GM23338 (cell line): Measurements from ENCODE around the gene MATR3. TPM values are rescaled to one million over a fixed set of nuclear protein-coding genes. Genes with fewer than 3 reads are reported as not detected.

Experiments used
- ATAC-seq: fragments of 200-7000 bp; cut with Tn5 transposase; 3 replicates; pipeline ENCODE4 v1.9.1; 2020
- DNase-seq: peaks from one replicate; pipeline ENCODE4 v3.0.0-alpha.2; 2015; ENCODE audit warnings: low spot score
- H2AFZ ChIP-seq: fragments of 200-600 bp; sonication (generic); 2 replicates; pipeline ENCODE4 v1.8.0; 2016; ENCODE audit warnings: antibody characterized with exemption, mild to moderate bottlenecking, moderate library complexity
- H3F3A ChIP-seq: fragments of 200-600 bp; sonication (generic); replicated peaks from 2 replicates; pipeline ENCODE4 v1.8.0; 2017; ENCODE audit warnings: antibody characterized with exemption, mixed run types, low read depth
- H3K27ac ChIP-seq: fragments of 200-600 bp; sonication (generic); 2 replicates; pipeline ENCODE4 v1.6.1; 2016; ENCODE audit warnings: low read depth
- H3K27me3 ChIP-seq: fragments of 200-600 bp; sonication (generic); 2 replicates; pipeline ENCODE4 v1.8.0; 2016; ENCODE audit warnings: mild to moderate bottlenecking, mixed run types, moderate library complexity; ENCODE audit not compliant: insufficient read depth
- H3K36me3 ChIP-seq: fragments of 200-600 bp; sonication (generic); 2 replicates; pipeline ENCODE4 v1.8.0; 2016; ENCODE audit warnings: mild to moderate bottlenecking; ENCODE audit not compliant: insufficient read depth
- H3K4me1 ChIP-seq: fragments of 200-600 bp; sonication (generic); 2 replicates; pipeline ENCODE4 v1.8.0; 2016; ENCODE audit warnings: mild to moderate bottlenecking, moderate library complexity; ENCODE audit not compliant: insufficient read depth
- H3K4me2 ChIP-seq: fragments of 200-600 bp; sonication (generic); 2 replicates; pipeline ENCODE4 v1.7.1; 2017; ENCODE audit warnings: mixed run types
- H3K4me3 ChIP-seq: fragments of 200-600 bp; sonication (generic); 2 replicates; pipeline ENCODE4 v1.6.1; 2016; ENCODE audit warnings: mixed run types
- H3K79me2 ChIP-seq: fragments of 200-600 bp; sonication (generic); replicated peaks from 2 replicates; pipeline ENCODE4 v1.8.0; 2017; ENCODE audit warnings: mild to moderate bottlenecking; ENCODE audit not compliant: insufficient read depth
- H3K9me2 ChIP-seq: fragments of 200-600 bp; sonication (generic); 2 replicates; pipeline ENCODE4 v1.8.0; 2017; ENCODE audit not compliant: insufficient read depth
- H4K20me1 ChIP-seq: fragments of 200-600 bp; sonication (generic); replicated peaks from 2 replicates; pipeline ENCODE4 v1.8.0; 2017; ENCODE audit warnings: mild to moderate bottlenecking; ENCODE audit not compliant: insufficient read depth
- H3K27ac Mint-ChIP-seq: 2 replicates; pipeline ENCODE4 v1.8.0; 2020; ENCODE audit warnings: inconsistent platforms, mild to moderate bottlenecking, moderate library complexity, mixed read lengths
- H3K27me3 Mint-ChIP-seq: 3 replicates; pipeline ENCODE4 v1.8.0; 2022; ENCODE audit warnings: low read depth, mild to moderate bottlenecking, moderate library complexity, mixed read lengths, inconsistent platforms; ENCODE audit not compliant: insufficient read depth, poor library complexity
- H3K36me3 Mint-ChIP-seq: 3 replicates; pipeline ENCODE4 v1.8.0; 2021; ENCODE audit warnings: low read depth, mild to moderate bottlenecking, inconsistent platforms, moderate library complexity, mixed read lengths
- H3K4me1 Mint-ChIP-seq: 3 replicates; pipeline ENCODE4 v1.8.0; 2020; ENCODE audit warnings: mild to moderate bottlenecking, inconsistent platforms, mixed read lengths
- H3K4me3 Mint-ChIP-seq: 3 replicates; pipeline ENCODE4 v1.8.0; 2021; ENCODE audit warnings: moderate library complexity, mild to moderate bottlenecking, inconsistent platforms, mixed read lengths
- H3K9me3 Mint-ChIP-seq: 3 replicates; pipeline ENCODE4 v1.8.0; 2020; ENCODE audit warnings: moderate library complexity, mild to moderate bottlenecking, inconsistent platforms, mixed read lengths
- CREB1 ChIP-seq: fragments of 250-450 bp; sonication (Bioruptor Pico); IDR thresholded peaks from 2 replicates; pipeline ENCODE4 v1.5.0; 2020; ENCODE audit warnings: low read depth, mild to moderate bottlenecking, moderate library complexity
- CTCF ChIP-seq, 2 experiments: fragments of 200-600 bp in 1 of 2; sonication (generic) in 1 of 2; conservative IDR thresholded peaks; 2 replicates each; pipeline versions ENCODE4 v1.5.1 to v1.6.1; 2016 to 2017; ENCODE audit warnings: antibody characterized with exemption in 2 of 2, low read depth in 2 of 2, mild to moderate bottlenecking in 2 of 2, moderate library complexity in 1 of 2
- ETS1 ChIP-seq: IDR thresholded peaks from 2 replicates; pipeline ENCODE4 v1.6.1; 2016; ENCODE audit warnings: antibody characterized with exemption
- EZH2 ChIP-seq: fragments of 200-600 bp; sonication (generic); IDR thresholded peaks from one replicate; pipeline ENCODE4 v1.8.0; 2017; ENCODE audit warnings: antibody characterized with exemption, mild to moderate bottlenecking, low read depth; ENCODE audit not compliant: unreplicated experiment
- EZH2phosphoT487 ChIP-seq: fragments of 200-600 bp; sonication (generic); IDR thresholded peaks from one replicate; pipeline ENCODE4 v1.8.1; 2018; ENCODE audit warnings: antibody characterized with exemption; ENCODE audit not compliant: unreplicated experiment
- JUNB ChIP-seq: IDR thresholded peaks from one replicate; pipeline ENCODE4 v1.6.1; 2016; ENCODE audit warnings: antibody characterized with exemption; ENCODE audit not compliant: unreplicated experiment
- NANOG ChIP-seq: IDR thresholded peaks from 2 replicates; pipeline ENCODE4 v1.6.1; 2016; ENCODE audit warnings: antibody characterized with exemption, borderline replicate concordance
- POLR2AphosphoS5 ChIP-seq: IDR thresholded peaks from 2 replicates; pipeline ENCODE4 v1.6.1; 2016; ENCODE audit warnings: antibody characterized with exemption, low read depth
- REST ChIP-seq: IDR thresholded peaks from one replicate; pipeline ENCODE4 v1.6.1; 2018; ENCODE audit warnings: antibody characterized with exemption; ENCODE audit not compliant: unreplicated experiment
- STAT1 ChIP-seq: IDR thresholded peaks from one replicate; pipeline ENCODE4 v1.6.1; 2016; ENCODE audit warnings: antibody characterized with exemption; ENCODE audit not compliant: unreplicated experiment
- ZNF114 ChIP-seq: fragments of 250-450 bp; sonication (Bioruptor Pico); IDR thresholded peaks from 2 replicates; pipeline ENCODE4 v1.5.0; 2020; ENCODE audit warnings: mild to moderate bottlenecking, moderate library complexity
- ZNF331 ChIP-seq: fragments of 250-450 bp; sonication (Bioruptor Pico); IDR thresholded peaks from 2 replicates; pipeline ENCODE4 v1.5.0; 2020; ENCODE audit warnings: low read depth, mild to moderate bottlenecking, moderate library complexity
- polyA plus RNA-seq: library from polyadenylated mRNA; unstranded; fragments of >200 nt; fragmentation: Nextera tagmentation; extraction: Ambion mirVana; gene quantifications from 2 replicates; pipeline ENCODE4 v1.2.1, GENCODE V29; 2016
- total RNA-seq: library from RNA; depleted of rRNA; stranded (reverse); fragments of >200 nt; shearing (Covaris generic); gene quantifications from 2 replicates; pipeline ENCODE4 v1.2.3, GENCODE V29; 2014
- TF ChIP-seq, protein P1 (sequence below): fragments of 250-450 bp; sonication (Bioruptor Pico); IDR thresholded peaks from 2 replicates; pipeline ENCODE4 v1.5.0; 2020; ENCODE audit warnings: mild to moderate bottlenecking, moderate library complexity

The MATR3 gene
- total and polyA plus RNA-seq, 2 experiments from 2014 or later = 278 to 506 TPM

- Mint-ChIP-seq H3K36me3 (no peaks in the 10 kb centered on the region), H3K27ac (no peak overlapping the region), H3K4me1 (peaks cover under 1% of the 10 kb centered on the region; the same call in 2 of the 3 replicates), H3K27me3 (peaks cover 8% of the 10 kb centered on the region), H3K9me3 (no peaks in the 10 kb centered on the region), H3K4me3 (no peak overlapping the region)
- Histone ChIP-seq H3K9me2 (peaks cover 6% of the 10 kb centered on the region; the same call in 1 of the 2 replicates), H3K4me1 (peaks cover 1% of the 10 kb centered on the region; the same call in 1 of the 2 replicates), H3F3A (no peaks in the 10 kb centered on the region), H3K27me3 (no peaks in the 10 kb centered on the region), H3K27ac (no peak overlapping the region), H3K4me2 (no peak overlapping the region), H2AFZ (no peak overlapping the region), H3K36me3 (no peaks in the 10 kb centered on the region), H3K79me2 (no peaks in the 10 kb centered on the region), H4K20me1 (no peaks in the 10 kb centered on the region), H3K4me3 (no peak overlapping the region)
- TF ChIP-seq POLR2AphosphoS5 = no peak
- TF ChIP-seq CTCF (conservative IDR thresholded peaks at IDR 0.05; ENCODE audit: low read depth in 2 of 2) = no peak
- TF ChIP-seq NANOG = no peak
- TF ChIP-seq ZNF114 (CRISPR knock-in tag) = no peak
- TF ChIP-seq JUNB = no peak
- TF ChIP-seq STAT1 = no peak
- no peak for TF ChIP-seq REST
- TF ChIP-seq ZNF331 (CRISPR knock-in tag) = no peak
- no peak for TF ChIP-seq ETS1
- TF ChIP-seq EZH2phosphoT487 = no peak
- TF ChIP-seq CREB1 (CRISPR knock-in tag) = no peak
- TF ChIP-seq, protein P1, sequence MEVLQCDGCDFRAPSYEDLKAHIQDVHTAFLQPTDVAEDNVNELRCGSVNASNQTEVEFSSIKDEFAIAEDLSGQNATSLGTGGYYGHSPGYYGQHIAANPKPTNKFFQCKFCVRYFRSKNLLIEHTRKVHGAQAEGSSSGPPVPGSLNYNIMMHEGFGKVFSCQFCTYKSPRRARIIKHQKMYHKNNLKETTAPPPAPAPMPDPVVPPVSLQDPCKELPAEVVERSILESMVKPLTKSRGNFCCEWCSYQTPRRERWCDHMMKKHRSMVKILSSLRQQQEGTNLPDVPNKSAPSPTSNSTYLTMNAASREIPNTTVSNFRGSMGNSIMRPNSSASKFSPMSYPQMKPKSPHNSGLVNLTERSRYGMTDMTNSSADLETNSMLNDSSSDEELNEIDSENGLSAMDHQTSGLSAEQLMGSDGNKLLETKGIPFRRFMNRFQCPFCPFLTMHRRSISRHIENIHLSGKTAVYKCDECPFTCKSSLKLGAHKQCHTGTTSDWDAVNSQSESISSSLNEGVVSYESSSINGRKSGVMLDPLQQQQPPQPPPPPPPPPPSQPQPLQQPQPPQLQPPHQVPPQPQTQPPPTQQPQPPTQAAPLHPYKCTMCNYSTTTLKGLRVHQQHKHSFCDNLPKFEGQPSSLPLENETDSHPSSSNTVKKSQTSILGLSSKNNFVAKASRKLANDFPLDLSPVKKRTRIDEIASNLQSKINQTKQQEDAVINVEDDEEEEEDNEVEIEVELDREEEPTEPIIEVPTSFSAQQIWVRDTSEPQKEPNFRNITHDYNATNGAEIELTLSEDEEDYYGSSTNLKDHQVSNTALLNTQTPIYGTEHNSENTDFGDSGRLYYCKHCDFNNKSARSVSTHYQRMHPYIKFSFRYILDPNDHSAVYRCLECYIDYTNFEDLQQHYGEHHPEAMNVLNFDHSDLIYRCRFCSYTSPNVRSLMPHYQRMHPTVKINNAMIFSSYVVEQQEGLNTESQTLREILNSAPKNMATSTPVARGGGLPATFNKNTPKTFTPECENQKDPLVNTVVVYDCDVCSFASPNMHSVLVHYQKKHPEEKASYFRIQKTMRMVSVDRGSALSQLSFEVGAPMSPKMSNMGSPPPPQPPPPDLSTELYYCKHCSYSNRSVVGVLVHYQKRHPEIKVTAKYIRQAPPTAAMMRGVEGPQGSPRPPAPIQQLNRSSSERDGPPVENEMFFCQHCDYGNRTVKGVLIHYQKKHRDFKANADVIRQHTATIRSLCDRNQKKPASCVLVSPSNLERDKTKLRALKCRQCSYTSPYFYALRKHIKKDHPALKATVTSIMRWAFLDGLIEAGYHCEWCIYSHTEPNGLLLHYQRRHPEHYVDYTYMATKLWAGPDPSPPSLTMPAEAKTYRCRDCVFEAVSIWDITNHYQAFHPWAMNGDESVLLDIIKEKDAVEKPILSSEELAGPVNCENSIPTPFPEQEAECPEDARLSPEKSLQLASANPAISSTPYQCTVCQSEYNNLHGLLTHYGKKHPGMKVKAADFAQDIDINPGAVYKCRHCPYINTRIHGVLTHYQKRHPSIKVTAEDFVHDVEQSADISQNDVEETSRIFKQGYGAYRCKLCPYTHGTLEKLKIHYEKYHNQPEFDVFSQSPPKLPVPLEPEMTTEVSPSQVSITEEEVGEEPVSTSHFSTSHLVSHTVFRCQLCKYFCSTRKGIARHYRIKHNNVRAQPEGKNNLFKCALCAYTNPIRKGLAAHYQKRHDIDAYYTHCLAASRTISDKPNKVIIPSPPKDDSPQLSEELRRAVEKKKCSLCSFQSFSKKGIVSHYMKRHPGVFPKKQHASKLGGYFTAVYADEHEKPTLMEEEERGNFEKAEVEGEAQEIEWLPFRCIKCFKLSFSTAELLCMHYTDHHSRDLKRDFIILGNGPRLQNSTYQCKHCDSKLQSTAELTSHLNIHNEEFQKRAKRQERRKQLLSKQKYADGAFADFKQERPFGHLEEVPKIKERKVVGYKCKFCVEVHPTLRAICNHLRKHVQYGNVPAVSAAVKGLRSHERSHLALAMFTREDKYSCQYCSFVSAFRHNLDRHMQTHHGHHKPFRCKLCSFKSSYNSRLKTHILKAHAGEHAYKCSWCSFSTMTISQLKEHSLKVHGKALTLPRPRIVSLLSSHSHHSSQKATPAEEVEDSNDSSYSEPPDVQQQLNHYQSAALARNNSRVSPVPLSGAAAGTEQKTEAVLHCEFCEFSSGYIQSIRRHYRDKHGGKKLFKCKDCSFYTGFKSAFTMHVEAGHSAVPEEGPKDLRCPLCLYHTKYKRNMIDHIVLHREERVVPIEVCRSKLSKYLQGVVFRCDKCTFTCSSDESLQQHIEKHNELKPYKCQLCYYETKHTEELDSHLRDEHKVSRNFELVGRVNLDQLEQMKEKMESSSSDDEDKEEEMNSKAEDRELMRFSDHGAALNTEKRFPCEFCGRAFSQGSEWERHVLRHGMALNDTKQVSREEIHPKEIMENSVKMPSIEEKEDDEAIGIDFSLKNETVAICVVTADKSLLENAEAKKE (CRISPR knock-in tag) = no peak
- TF ChIP-seq EZH2 = no peak
- DNase-seq = no peak
- no peak for ATAC-seq
Observed at GRCh38 chr5:139256820-139257219, 36.7 kb upstream of the MATR3 start.
